ENCODE results near the gene LRRC27. TPM values are rescaled to one million over a fixed set of nuclear protein-coding genes. Genes with fewer than 3 reads are reported as not detected.

The LRRC27 gene
- total RNA-seq, 1 experiment from 2014 or later, result 4.1 TPM

- Histone ChIP-seq H3K36me3 (ENCODE audit: control insufficient read depth in 1 of 2, insufficient read depth in 2 of 2, low read length in 2 of 2) (no peaks in the 10 kb centered on the region), H4K20me1 (ENCODE audit: insufficient read depth) (no peaks in the 10 kb centered on the region), H3K9ac (ENCODE audit: low read length) (no peak overlapping the region), H3K4me1 (ENCODE audit: control insufficient read depth in 1 of 2, insufficient read depth in 2 of 2, low read length in 2 of 2) (peaks cover 0 to 4% of the 10 kb centered on the region in 2 experiments; a peak in 2 of 4 replicates), H3K9me2 (ENCODE audit: insufficient read depth) (no peaks in the 10 kb centered on the region), H3K4me2 (ENCODE audit: low read length) (no peak overlapping the region), H2AFZ (ENCODE audit: low read depth, low read length, poor library complexity, severe bottlenecking) (no peak overlapping the region), H3K27ac (ENCODE audit: low read depth, low read length) (no peak overlapping the region), H3K79me2 (ENCODE audit: insufficient read depth, low read length) (peaks cover 13% of the 10 kb centered on the region; the same call in 1 of the 2 replicates), H3K27me3 (ENCODE audit: insufficient read depth, low read length) (no peaks in the 10 kb centered on the region), H3K4me3 (replicated peaks in 1 of 2; ENCODE audit: low read depth in 1 of 2, low read length in 2 of 2) (no peak overlapping the region), H3K9me3 (ENCODE audit: control insufficient read depth in 1 of 2, insufficient read depth in 1 of 2, low read depth in 1 of 2, low read length in 2 of 2) (no peaks in the 10 kb centered on the region)
- no peak for DNase-seq (ENCODE audit: low read depth, low spot score)
- no peak for ATAC-seq
- TF ChIP-seq SRF (IDR thresholded peaks at IDR 0.05; ENCODE audit: low read depth), result no peak
- no peak for TF ChIP-seq ZFX (IDR thresholded peaks at IDR 0.05)
- no peak for TF ChIP-seq EGR1 (IDR thresholded peaks at IDR 0.05; ENCODE audit: low read depth)
- TF ChIP-seq CEBPB (IDR thresholded peaks at IDR 0.05; ENCODE audit: low read depth), result no peak
- TF ChIP-seq JUND (IDR thresholded peaks at IDR 0.05), result no peak
- TF ChIP-seq POLR2A (IDR thresholded peaks at IDR 0.05; ENCODE audit: borderline replicate concordance, extremely low read depth, insufficient read depth, insufficient read length), result no peak
- TF ChIP-seq, protein P1, sequence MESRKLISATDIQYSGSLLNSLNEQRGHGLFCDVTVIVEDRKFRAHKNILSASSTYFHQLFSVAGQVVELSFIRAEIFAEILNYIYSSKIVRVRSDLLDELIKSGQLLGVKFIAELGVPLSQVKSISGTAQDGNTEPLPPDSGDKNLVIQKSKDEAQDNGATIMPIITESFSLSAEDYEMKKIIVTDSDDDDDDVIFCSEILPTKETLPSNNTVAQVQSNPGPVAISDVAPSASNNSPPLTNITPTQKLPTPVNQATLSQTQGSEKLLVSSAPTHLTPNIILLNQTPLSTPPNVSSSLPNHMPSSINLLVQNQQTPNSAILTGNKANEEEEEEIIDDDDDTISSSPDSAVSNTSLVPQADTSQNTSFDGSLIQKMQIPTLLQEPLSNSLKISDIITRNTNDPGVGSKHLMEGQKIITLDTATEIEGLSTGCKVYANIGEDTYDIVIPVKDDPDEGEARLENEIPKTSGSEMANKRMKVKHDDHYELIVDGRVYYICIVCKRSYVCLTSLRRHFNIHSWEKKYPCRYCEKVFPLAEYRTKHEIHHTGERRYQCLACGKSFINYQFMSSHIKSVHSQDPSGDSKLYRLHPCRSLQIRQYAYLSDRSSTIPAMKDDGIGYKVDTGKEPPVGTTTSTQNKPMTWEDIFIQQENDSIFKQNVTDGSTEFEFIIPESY (IDR thresholded peaks at IDR 0.05; ENCODE audit: extremely low read depth, insufficient replicate concordance, low read length), result no peak
- TF ChIP-seq SP1 (IDR thresholded peaks at IDR 0.05; ENCODE audit: low read depth), result no peak
- no peak for TF ChIP-seq EZH2phosphoT487 (IDR thresholded peaks at IDR 0.05; ENCODE audit: borderline replicate concordance)
- TF ChIP-seq EZH2 (IDR thresholded peaks at IDR 0.05), result no peak
- no peak for TF ChIP-seq TCF7L2 (IDR thresholded peaks at IDR 0.05; ENCODE audit: borderline replicate concordance, extremely low read depth, insufficient read depth, insufficient read length)
- ChIA-PET POLR2A (no interaction called here), CTCF (no interaction called here), RAD21 (ENCODE audit: low non-redundant PET in 1 of 2, low total read pairs in 2 of 2, uncharacterized antibody in 2 of 2, unreplicated experiment in 2 of 2) (no interaction called here)
- intact Hi-C loops (cut with micrococcal nuclease), result no loop called here
- no TSS peak for BruUV-seq (replicated peaks)
Observed at GRCh38 chr10:132301371-132302330, 30.3 kb upstream of the LRRC27 start.
